Body of pancreas (tissue), 4 donors: ENCODE measurements around the gene CRAMP1.

Source experiments
- CTCF ChIP-seq, 7 experiments: fragments of 450-650 bp in 4 of 7; fragments of 200-600 bp in 3 of 7; sonication (generic) in 3 of 7; IDR thresholded peaks; one replicate each; pipeline ENCODE4 v1.5.1; 2016 to 2019; ENCODE audit warnings: antibody characterized with exemption in 7 of 7
- POLR2A ChIP-seq, 3 donors: fragments of 450-650 bp; IDR thresholded peaks; one replicate each; pipeline ENCODE4 v1.6.1; 2016; ENCODE audit warnings: antibody characterized with exemption in 3 of 3, mild to moderate bottlenecking in 2 of 3

DNA sequence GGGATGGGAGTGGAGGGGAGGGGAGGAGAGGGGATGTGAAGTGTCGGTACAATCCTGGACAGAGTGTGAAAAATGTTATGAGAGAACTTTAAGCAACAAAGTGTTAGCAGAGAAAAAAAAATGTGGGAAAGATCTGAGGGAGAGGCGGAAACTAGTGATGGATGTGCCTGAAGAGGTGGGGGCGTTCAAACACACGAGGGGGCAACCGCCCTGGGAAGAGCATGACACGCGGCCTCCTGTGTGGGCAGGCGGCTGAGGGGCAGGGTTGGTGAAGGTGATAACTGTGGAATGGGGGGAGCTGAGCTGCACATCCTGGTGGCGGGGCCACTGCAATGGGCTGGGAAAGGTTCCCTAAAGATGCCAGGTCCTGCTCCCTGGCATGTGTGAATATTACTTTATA lies 30.4 kb upstream of the CRAMP1 start:
- TF ChIP-seq CTCF (IDR thresholded peaks at IDR 0.05) (no peak), POLR2A (IDR thresholded peaks at IDR 0.05) (no peak)
